Measurements from ENCODE around the gene FAM107B.
"Not testable (repeated sequence)": the region's sequence is repeated elsewhere in the genome, so short reads cannot be mapped to it uniquely, and the experiment has no call there.

Gene FAM107B

DNA sequence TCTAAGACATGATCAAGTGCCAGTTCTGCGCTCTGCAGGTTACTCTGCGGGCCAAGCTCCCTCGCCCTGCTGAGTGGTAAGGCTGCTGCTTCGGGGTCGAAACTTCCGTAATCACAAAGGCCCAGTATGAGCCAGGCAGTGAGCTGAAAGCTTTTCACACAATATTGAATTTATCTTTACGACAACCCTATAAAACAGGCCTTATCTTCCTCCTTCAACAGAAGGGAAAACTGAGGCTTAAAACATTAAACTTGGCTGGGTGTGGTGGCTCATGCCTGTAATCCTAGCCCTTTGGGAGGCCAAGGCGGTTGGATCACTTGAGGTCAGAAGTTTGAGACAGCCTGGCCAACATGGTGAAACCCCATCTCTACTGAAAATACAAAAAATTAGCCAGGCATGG, 83.3 kb downstream of the FAM107B start:
- DNase-seq = no peak

DNA sequence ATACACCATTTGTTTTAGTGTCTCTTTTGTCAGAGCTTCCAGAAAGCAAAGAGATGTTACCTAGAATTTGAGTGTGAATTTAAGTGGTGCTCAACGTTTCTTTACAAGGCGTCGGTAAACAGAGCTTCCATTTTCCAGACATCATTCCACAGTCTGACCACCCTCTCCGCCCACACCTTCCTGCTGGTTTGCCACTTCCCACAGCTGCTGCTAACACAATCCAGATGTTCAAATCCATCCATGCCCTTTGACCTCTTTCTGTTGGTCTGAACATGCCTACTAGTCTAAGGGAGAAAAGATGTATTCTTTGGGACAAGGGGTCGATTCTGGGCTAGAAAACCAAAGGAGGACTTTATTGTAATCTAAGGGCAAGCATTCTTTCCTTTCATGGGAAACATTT, 86.1 kb downstream of the FAM107B start:
- no peak for DNase-seq

DNA sequence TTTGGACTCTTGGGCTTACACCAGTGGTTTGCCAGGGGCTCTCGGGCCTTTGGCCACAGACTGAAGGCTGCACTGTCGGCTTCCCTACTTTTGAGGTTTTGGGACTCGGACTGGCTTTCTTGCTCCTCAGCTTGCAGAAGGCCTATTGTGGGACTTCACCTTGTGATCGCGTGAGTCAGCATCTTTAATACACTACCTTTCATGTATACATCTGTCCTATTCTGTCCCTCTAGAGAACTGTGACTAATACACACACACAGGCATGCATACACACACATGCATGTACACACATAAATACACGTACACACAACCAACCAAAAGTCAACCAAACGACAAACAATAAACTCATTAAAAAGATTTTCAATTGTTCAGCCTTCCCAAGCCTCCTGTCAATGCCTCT, 86.5 kb downstream of the FAM107B start:
- DNase-seq = not testable (repeated sequence)

DNA sequence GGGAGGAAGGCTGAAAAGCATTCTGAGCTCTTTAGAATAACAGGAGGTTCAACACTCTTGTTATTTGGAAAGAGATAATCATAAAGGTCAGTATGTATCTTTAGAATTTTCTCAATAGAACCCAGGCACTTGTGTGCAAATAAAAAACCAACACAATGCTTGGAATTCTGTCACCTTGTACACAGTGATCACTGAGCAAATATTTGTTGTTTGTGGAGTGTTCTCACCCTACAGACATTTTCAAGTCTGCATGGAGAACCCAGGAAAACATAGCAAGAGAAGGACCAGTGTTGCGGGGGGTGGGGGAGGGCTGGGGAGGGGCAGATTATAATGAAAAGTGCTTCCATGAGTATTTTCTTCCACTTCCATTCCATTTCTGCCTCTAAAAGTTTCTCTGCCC, 87.4 kb downstream of the FAM107B start:
- DNase-seq = no peak

DNA sequence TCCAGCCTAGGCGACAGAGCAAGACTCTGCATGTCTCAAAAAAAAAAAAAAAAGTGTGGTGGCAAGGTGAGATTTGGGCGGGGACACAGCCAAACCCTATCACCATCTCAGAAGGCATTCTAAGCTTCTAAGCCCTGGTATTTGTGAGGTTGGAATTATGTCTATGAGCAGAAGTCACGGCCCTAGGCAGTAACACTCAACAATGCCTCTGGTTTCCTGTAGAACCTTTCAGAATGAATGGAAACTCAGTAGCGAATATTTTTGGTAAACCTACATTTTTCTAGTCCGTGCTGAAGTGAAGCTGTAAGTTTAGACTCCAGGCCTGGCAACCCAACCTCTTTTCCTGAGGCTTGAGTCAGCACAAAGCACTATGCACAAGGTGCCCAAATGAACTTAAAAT, 88.3 kb downstream of the FAM107B start:
- peak; percentile 15 for DNase-seq

DNA sequence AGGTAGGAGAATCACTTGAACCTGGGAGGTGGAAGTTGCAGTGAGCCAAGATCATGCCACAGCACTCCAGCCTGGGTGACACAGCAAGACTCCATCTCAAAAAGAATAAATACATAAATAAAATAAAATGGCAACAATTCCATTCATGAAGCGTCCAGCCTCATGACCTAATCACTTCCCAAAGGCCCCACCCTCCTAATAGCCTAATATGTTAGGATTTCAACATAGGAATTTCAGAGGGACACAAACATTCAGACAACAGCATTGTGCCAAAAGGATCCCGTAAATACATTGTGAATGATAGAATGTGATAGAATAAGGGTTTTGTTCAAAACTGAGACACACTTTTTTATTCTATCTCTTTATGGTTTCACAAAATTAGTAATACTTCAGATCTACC, 90.3 kb downstream of the FAM107B start:
- no peak for DNase-seq

DNA sequence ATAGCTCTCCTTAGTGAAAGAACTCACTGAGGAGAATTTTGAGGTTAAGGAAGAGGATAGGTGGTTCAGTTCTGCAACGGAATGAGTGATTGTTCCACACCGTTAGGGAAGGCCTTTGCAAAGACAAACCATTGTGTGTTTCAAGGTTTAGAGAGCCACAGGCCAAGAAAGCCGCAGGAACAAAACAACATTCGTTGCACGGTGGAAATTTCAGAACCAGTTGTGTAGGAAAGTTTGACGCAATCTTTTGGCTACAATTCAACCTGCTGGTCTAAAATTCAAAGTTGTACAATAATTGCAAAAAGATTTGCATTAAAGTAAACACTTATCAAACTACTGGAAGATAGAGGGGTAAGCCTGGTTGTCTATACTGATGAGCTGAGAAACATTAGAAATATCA, 91.4 kb downstream of the FAM107B start:
- DNase-seq = no peak

DNA sequence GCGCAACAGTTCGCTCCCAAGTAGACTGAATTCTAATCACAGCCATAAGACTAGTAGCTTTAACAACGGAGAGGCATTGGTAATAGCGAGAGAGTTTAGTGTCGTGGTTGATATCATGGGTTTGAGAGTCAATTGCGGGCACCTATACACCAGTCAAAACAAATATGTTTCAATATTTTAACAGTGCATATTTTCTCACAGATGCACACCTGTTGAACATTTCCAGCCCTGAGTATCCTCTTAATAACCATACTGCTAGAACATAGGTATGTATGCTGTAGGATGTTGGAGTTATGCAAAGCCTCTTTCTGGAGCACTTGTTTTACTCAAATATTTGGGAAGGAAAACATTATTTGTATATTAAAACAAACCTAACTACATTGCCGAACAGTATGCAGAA, 92.9 kb downstream of the FAM107B start:
- DNase-seq = no peak

DNA sequence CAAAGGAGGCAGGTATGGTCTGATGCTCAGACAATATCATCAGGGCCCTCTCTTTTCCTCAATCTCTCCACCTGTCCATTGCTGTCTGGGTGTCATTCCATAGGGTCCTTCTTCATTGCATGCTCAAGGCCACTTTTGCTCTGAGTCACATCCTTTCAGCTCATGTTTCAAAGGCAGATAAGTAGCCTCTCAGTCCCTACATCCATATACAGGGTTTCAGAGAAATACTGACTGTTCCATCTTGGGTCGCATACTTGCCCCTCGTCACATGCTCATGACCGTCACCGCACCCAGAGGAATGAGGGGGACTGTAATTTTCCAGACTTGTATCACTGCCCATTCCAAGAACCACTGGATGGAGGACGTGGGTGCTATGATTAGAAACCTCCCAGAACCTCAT, 93.4 kb downstream of the FAM107B start:
- DNase-seq = no peak

DNA sequence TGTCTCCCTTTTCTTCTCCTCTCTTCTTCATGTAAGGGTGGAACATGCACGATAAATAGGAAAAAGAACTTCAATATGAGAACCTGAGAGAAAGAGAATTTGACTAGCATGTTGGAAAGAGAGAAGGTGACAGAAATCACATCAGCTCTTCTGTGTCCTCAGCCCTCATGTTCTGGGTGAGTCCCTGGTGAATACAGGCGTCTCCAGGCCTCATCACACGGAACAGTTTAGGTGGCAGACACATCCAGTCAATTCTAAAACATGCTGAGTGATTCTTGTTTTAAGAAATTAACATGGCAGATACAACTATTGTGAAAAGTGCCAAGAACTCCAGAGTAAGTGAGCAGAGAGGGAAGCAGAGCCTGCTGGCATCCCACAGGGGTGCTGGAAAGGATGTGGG, 96.1 kb downstream of the FAM107B start:
- no peak for DNase-seq

DNA sequence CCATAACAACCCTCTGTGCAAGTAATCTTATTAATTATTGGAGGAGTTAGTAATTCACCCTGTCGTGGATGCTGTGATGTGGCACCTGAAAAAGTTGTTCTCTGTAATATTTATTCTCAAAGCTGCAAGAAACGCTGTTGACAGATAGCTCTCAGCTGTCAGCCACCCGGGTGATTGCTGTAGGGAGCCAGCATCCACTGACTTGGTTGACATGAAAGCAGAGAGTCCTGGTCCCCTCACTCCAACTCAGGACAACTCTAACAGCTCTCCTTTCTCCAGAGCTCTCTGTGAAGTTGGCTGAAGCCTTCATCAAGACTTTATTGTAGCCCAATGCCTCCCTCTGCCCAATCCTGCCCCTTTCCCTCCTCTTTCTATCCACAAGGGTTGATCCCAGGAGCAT, 98.0 kb downstream of the FAM107B start:
- no peak for DNase-seq

DNA sequence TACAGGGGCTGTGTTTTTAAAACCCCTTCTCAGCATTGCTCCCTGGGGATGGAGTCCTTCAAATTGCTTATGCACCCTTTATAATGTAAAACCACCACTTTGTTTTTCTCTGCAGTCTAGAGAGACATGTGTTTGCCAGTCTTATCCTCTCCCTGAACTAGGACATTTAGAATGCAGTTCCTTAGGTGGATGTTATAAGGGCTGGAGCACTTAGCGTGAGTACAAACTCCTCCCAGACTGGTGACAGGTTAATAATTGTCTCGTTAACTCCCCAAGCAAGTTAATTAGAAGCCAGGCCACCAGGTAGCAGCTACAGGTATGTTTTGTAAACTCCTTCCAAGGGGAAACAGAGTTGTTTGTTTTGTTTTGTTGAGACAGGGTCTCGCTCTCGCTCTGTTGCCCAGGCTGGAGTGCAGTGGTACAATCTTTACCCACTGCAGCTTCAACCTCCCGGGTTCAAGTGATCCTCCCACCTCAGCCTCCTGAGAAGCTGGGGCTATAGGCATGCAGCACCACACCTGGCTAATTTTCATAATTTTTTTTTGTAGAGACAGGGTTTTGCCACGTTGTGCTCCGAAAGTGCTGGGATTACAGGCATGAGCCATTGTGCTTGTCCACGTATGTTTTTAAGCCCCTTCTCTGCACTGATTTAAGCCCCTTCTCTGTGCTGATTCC, 100.2 kb downstream of the FAM107B start:
- DNase-seq = no peak

DNA sequence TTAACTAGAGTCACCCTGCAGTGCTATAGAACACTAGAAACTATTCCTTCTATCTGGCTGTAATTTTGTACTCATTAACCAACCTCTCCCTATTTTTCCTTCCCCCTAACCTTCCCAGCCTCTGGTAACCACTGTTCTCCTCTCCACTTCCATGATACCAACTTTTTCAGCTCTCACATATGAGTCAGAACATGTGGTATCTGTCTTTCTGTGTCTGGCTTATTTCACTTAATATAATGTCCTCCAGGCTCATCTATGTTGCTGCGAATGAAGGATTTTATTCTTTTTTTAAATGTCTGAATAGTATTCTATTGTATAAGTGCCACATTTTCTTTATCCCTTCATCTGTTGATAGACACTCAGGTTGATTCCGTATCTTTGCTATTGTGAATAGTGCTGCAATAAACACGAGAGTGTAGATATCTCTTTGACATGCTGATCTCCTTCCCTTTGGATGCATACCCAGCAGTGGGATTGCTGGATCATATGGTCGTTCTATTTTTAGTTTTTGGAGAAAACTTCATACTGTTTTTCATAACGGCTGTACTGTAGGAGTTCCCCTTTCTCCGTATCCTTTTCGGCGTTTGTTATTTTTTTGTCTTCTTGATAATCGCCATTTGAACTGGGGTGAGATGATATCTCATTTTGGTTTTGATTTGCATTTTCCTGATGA, 101.4 kb downstream of the FAM107B start:
- DNase-seq = no peak

DNA sequence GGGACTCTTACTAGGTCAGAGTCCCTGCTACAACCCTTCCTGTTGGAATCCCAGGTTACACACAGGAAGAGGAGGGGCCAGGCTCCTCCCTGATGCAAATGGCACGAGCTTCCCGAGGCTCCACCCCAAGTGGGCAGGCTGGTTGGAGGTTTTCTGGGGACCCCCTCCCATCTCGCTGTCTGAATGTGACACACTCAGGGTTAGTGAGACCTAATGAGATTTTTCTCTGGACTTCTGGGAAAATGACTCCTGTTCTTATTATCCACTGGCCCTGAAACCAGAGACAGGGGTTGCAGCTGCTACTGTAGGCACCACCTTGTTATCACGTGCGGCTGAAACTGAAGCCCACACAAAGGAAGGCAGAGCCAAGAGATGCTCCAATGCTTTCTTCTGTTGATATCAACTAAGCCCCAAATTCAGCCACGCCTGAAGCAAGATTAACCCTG, 103.3 kb downstream of the FAM107B start:
- no peak for DNase-seq

DNA sequence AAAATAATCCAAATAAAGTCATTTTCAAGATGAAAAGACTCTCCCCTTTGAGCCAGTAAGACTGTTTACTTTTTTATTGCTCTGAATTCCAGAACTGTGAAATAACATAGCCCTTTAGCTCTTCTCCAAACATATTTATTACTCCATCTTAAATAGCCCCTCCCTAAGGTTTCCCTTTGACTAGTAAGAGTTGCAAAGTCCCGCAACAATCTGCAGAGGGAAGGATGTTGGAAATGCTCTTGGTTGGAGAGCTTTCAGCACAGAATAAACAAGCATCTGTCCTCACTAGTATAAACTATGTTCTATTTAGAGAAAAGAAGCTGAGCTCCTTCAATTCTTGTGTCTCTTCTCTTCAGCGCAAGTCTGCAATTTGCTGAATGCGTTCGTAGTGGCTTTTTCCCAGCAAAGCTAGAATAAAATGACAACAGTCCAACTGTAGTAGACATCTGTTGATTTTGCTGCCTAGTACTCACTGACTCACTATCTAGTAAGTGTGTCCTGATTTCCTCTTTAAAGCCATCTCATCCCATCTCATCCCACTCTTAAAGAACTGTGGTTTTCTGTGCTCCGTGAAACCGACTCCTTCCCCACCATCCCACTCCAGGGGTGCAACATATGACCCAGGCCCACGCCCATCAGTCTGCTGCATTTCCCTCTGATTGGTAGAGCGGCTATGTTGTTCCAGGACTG, 104.0 kb downstream of the FAM107B start:
- no peak for DNase-seq

DNA sequence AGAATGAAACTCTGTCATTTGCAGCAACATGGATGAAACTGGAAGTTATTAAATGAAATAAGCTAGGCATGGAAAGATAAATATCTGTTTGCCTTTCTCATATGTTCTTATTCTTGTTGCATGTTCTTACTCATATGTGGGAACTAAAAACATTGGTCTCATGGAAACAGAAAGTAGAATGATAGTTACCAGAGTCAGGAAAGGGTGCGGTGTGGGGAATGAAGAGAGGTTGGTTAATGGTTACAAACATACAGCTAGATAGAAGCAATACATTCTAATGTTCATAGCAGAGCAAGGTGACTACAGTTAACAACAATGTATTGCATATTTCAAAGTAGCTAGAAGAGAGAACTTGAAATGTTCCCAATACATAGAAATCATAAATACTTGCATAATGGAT, 105.1 kb downstream of the FAM107B start:
- no peak for DNase-seq

DNA sequence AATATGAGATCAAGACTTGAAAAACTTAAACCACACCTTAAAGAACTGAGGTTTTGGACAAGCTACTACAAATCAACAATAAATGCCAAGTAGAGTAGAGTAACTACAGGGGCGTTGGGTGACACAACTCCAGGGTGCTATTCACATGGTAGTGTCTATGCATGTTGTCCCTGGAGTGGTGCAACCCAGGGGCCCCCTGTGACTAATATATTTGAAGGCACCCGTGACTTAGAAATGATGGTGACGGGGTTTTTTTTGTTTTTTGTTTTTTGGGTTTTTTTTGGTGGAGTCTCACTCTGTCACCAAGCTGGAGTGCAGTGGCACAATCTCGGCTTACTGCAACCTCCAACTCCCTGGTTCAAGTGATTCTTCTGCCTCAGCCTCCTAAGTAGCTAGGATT, 106.9 kb downstream of the FAM107B start:
- no peak for DNase-seq

DNA sequence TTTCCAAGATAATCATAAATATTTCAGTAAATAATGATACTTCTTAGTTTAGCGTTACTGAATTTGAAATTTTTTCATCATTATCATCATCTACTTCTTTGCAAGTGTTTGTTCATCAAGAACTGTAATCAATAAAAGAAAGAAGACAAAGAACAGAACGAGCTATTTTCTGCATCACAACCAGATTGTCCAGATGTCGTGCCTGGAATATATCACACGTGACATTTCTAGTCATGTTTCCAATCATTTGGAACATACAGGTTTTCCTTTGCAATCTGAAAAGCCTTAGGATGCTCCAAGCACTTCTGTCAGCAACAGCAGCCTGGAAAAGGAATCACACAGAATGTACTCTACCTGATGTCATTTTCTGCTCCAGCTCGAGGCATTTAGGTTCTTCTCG, 107.4 kb downstream of the FAM107B start:
- DNase-seq = no peak

DNA sequence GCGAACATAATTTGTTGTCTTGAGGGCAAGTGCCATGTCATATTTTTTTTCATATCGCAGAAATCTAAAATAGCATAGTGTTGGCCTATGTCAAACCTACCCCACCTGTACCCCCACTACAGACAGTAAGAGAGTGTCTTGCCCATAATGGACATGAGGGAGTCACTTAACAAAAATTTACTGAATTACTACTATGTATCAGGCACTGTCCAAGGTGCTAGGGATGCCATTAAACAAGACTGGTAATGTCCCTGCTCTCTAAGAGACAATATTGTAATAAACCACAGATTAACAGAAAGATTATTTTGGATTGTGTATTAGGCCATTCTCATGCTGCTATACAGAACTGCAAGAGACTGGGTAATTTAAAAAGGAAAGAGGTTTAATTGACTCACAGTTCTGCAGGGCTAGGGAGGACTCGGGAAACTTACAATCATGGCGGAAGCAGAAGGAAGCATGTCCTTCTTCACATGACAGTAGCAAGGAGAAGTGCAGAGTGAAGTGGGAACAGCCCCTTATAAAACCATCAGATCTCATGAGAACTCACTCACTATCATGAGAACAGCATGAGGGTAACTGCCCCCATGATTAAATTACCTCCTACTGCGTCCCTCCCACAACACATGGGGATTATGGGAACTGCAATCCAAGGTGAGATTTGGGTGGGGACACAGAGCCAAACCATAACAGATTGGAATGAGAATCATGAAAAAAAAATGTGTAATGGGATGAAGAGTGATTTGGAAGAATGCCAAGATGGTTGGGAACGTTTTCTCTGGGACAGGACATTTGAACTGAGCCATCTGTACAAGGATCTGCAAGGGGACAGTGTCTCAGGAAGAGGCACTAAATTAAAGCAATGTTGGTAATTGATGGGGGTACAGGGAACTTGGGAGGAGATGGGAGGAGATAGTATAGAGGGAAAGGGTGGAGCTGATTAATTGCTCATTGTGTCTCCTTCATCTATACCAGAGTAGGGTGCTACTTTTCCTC, 108.5 kb downstream of the FAM107B start:
- no peak for DNase-seq

DNA sequence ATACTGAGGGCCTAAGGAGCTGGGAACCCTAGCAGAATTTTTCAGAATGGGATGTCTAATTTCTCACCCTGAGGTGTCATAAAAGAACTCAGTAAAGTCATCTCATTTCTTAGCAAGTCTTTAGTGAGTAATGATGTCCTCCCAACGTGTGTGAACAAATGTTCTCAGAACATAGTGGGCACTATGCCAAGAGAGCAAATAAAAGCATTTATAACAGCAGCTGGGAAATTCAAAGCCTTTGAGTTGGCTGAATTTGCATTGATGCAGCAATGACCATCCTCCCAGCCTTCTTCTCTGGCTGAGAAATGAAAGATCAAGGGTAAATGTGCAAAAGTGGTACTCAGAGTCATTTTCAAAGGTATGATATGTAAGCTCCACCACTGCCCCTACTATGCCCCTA, 109.4 kb downstream of the FAM107B start:
- peak; percentile 16 for DNase-seq

DNA sequence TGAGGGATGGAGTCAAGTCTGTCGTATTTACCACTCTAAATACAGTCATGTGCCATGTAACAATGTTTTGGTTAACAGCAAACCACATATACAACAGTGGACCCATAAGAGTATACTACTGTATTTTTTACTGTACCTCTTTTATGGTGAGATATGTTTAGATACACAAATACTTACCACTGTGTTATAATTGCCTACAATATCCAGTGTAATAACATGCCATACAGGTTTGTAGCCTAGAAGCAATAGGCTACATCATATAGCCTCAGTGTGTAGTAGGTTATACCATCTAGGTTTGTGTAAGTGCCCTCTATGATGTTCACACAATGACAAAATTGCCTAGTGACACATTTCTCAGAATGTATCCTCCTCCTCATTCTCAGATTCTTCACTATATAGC, 110.4 kb downstream of the FAM107B start:
- DNase-seq = no peak

DNA sequence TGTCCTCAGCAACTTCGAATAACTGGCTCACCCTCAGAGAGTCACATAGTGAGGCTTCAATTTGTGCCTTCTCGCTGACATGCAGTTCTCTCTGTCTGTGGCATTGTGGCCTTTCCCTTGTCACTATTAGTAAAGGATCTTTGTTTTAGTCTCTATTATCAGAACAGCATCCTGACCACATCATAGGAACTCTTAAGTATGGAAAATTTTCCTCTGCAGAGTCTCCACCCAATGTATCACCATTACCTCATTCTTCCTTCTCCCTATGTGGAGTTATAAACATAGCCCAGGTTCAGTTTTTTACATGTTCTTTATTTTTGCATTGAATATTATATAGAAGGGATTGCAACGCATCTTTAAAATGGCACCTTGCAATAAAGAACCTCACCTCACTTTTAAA, 112.9 kb downstream of the FAM107B start:
- DNase-seq = no peak

DNA sequence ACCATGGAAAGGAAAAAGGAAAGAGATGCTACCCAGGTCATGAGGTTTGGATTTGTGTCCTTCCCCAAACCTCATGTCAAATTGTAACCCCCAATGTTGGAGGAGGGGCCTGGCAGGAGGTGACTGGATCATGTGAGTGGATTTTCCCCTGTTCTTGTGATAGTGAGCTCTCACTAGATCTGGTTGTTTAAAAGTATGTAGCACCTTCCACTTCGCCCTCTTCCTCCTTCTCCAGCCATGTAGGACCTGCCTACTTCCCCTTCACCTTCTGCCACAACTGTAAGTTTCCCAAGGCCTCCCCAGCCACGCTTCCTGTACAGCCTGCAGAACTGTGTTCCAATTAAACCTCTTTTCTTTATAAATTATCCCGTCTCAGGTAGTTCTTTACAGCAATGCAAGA, 113.9 kb downstream of the FAM107B start:
- no peak for DNase-seq
